SK-N-SH (cell line): ENCODE results near the gene RABL6.

Experiments
- EZH2phosphoT487 ChIP-seq: fragments of 200-600 bp; sonication (generic); IDR thresholded peaks from 2 replicates; pipeline ENCODE4 v1.6.1; 2017; ENCODE audit warnings: low read depth, mixed run types, mild to moderate bottlenecking, antibody characterized with exemption, moderate library complexity, borderline replicate concordance
- JUND ChIP-seq: IDR thresholded peaks from 2 replicates; pipeline ENCODE4 v1.4.0; 2012
- POLR2AphosphoS5 ChIP-seq: IDR thresholded peaks from 2 replicates; pipeline ENCODE4 v1.6.1; 2012; ENCODE audit warnings: low read depth, low read length
- RAD21 ChIP-seq: IDR thresholded peaks from 2 replicates; pipeline ENCODE4 v1.6.1; 2012; ENCODE audit warnings: mild to moderate bottlenecking, low read length
- RCOR1 ChIP-seq: fragments of 150-350 bp; IDR thresholded peaks from 2 replicates; pipeline ENCODE4 v1.6.1; 2017; ENCODE audit warnings: antibody characterized with exemption, low read length
- RXRA ChIP-seq: IDR thresholded peaks from 2 replicates; pipeline ENCODE4 v1.4.0; 2012; ENCODE audit warnings: low read depth, mild to moderate bottlenecking, borderline replicate concordance
- TAF1 ChIP-seq: IDR thresholded peaks from 2 replicates; pipeline ENCODE4 v1.6.1; 2012; ENCODE audit warnings: low read depth, mild to moderate bottlenecking, low read length, moderate library complexity, borderline replicate concordance
- TEAD4 ChIP-seq: IDR thresholded peaks from 2 replicates; pipeline ENCODE4 v1.4.0; 2012; ENCODE audit warnings: mild to moderate bottlenecking, borderline replicate concordance; ENCODE audit not compliant: insufficient read depth
- YY1 ChIP-seq: IDR thresholded peaks from 2 replicates; pipeline ENCODE4 v1.4.0; 2012; ENCODE audit warnings: low read depth, mild to moderate bottlenecking
- TF ChIP-seq, protein P1 (sequence below): fragments of 200-600 bp; sonication (generic); IDR thresholded peaks from 2 replicates; pipeline ENCODE4 v1.6.1; 2017; ENCODE audit warnings: antibody characterized with exemption, mild to moderate bottlenecking, moderate library complexity
- TF ChIP-seq, protein P2 (sequence below): IDR thresholded peaks from 2 replicates; pipeline ENCODE4; 2012
- TF ChIP-seq, protein P3 (sequence below): IDR thresholded peaks from 2 replicates; pipeline ENCODE4 v1.6.1; 2012; ENCODE audit warnings: mild to moderate bottlenecking, low read depth, low read length, moderate library complexity
- TF ChIP-seq, protein P4 (sequence below): IDR thresholded peaks from 2 replicates; pipeline ENCODE4 v1.4.0; 2012; ENCODE audit warnings: low read depth

DNA sequence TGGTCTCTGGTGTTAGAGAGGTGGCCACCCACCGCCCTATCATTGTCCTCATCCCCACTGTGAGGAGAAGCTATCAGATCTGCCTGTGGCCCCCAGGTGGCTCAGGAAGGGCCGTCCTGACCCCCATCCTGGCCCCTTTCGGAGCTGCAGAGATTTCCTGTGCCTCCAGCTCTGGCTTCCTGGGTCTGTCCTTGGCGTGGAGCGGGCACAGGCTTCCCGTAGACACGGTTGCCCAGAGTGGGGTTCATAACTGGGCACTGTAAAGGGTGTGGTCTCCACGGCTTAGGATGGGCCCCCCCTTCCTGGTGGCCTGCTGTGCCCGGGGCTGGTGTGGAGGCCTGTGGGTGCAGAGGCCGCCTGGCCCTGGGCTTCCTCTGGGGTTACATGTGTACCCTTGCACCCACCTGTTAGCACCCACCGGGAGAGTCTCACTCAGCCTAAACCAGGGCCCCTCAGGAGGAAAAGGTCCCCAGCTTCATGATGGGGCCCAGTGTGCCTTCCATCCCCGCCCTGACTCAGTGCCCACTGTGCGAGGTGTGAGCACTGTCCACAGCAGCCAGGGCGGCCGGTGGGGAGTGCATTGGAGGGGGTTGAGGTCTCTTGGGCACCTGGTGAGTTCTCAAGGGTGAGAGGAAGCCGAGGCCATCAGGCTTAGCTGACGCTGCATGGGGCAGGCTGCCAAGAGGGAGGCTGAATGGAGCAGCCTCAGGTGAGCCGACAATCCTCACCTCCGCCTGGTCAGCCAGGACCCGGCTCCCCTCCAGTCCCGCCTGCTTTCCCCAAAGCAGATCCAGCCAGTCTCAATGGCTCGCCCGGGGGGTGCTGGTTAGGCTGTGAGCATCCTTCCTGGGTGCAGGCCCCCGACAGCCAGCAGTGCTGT lies 19.2 kb downstream of the RABL6 start:
- TF ChIP-seq, protein P1, sequence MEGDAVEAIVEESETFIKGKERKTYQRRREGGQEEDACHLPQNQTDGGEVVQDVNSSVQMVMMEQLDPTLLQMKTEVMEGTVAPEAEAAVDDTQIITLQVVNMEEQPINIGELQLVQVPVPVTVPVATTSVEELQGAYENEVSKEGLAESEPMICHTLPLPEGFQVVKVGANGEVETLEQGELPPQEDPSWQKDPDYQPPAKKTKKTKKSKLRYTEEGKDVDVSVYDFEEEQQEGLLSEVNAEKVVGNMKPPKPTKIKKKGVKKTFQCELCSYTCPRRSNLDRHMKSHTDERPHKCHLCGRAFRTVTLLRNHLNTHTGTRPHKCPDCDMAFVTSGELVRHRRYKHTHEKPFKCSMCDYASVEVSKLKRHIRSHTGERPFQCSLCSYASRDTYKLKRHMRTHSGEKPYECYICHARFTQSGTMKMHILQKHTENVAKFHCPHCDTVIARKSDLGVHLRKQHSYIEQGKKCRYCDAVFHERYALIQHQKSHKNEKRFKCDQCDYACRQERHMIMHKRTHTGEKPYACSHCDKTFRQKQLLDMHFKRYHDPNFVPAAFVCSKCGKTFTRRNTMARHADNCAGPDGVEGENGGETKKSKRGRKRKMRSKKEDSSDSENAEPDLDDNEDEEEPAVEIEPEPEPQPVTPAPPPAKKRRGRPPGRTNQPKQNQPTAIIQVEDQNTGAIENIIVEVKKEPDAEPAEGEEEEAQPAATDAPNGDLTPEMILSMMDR, result no peak
- TF ChIP-seq RXRA, result no peak
- TF ChIP-seq TEAD4, result no peak
- TF ChIP-seq RAD21, result no peak
- TF ChIP-seq RCOR1, result no peak
- TF ChIP-seq JUND, result no peak
- TF ChIP-seq, protein P2, sequence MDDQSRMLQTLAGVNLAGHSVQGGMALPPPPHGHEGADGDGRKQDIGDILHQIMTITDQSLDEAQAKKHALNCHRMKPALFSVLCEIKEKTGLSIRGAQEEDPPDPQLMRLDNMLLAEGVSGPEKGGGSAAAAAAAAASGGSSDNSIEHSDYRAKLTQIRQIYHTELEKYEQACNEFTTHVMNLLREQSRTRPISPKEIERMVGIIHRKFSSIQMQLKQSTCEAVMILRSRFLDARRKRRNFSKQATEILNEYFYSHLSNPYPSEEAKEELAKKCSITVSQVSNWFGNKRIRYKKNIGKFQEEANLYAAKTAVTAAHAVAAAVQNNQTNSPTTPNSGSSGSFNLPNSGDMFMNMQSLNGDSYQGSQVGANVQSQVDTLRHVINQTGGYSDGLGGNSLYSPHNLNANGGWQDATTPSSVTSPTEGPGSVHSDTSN, result no peak
- no peak for TF ChIP-seq TAF1
- TF ChIP-seq, protein P3, sequence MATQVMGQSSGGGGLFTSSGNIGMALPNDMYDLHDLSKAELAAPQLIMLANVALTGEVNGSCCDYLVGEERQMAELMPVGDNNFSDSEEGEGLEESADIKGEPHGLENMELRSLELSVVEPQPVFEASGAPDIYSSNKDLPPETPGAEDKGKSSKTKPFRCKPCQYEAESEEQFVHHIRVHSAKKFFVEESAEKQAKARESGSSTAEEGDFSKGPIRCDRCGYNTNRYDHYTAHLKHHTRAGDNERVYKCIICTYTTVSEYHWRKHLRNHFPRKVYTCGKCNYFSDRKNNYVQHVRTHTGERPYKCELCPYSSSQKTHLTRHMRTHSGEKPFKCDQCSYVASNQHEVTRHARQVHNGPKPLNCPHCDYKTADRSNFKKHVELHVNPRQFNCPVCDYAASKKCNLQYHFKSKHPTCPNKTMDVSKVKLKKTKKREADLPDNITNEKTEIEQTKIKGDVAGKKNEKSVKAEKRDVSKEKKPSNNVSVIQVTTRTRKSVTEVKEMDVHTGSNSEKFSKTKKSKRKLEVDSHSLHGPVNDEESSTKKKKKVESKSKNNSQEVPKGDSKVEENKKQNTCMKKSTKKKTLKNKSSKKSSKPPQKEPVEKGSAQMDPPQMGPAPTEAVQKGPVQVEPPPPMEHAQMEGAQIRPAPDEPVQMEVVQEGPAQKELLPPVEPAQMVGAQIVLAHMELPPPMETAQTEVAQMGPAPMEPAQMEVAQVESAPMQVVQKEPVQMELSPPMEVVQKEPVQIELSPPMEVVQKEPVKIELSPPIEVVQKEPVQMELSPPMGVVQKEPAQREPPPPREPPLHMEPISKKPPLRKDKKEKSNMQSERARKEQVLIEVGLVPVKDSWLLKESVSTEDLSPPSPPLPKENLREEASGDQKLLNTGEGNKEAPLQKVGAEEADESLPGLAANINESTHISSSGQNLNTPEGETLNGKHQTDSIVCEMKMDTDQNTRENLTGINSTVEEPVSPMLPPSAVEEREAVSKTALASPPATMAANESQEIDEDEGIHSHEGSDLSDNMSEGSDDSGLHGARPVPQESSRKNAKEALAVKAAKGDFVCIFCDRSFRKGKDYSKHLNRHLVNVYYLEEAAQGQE, result no peak
- TF ChIP-seq EZH2phosphoT487, result no peak
- no peak for TF ChIP-seq POLR2AphosphoS5
- TF ChIP-seq, protein P4, sequence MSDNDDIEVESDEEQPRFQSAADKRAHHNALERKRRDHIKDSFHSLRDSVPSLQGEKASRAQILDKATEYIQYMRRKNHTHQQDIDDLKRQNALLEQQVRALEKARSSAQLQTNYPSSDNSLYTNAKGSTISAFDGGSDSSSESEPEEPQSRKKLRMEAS, result no peak
- TF ChIP-seq YY1, result no peak
